C4-2B (cell line): Measurements from ENCODE around the gene P2RX7.
"Not testable (repeated sequence)": the region's sequence is repeated elsewhere in the genome, so short reads cannot be mapped to it uniquely, and the experiment has no call there.

Experiments used
- H3K27ac ChIP-seq: fragments of 450-650 bp; 2 replicates; pipeline ENCODE4 v1.5.1; 2017
- ZFX ChIP-seq: fragments of 450-650 bp; IDR thresholded peaks from 2 replicates; pipeline ENCODE4 v1.6.1; 2017
- TF ChIP-seq, protein P1 (sequence below): fragments of 450-650 bp; conservative IDR thresholded peaks from 2 replicates; pipeline ENCODE4 v1.5.1; 2017; ENCODE audit warnings: mild to moderate bottlenecking

Gene P2RX7

DNA sequence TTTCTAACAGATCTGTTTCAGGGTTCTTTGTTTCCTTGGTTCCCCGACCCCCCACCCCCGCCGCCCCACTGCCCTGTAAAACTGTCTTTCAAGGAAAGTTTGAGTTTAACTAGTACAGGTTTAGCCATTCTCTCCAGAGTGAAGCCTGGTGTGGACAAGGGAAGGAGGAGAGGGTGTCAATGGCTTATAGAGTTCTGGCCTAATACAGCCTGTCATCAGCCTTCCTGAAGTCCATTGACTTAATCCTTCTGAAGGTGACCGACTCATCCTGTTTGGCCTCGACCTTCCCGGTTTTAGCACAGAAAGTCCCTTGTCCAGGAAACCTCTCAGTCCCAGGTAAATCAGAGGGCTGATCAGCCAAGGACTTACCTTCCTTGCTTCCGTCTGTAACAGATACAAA lies 66.3 kb downstream of the P2RX7 start:
- no peak overlapping the region for H3K27ac ChIP-seq
- TF ChIP-seq, protein P1, sequence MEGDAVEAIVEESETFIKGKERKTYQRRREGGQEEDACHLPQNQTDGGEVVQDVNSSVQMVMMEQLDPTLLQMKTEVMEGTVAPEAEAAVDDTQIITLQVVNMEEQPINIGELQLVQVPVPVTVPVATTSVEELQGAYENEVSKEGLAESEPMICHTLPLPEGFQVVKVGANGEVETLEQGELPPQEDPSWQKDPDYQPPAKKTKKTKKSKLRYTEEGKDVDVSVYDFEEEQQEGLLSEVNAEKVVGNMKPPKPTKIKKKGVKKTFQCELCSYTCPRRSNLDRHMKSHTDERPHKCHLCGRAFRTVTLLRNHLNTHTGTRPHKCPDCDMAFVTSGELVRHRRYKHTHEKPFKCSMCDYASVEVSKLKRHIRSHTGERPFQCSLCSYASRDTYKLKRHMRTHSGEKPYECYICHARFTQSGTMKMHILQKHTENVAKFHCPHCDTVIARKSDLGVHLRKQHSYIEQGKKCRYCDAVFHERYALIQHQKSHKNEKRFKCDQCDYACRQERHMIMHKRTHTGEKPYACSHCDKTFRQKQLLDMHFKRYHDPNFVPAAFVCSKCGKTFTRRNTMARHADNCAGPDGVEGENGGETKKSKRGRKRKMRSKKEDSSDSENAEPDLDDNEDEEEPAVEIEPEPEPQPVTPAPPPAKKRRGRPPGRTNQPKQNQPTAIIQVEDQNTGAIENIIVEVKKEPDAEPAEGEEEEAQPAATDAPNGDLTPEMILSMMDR: no peak
- TF ChIP-seq ZFX: no peak

GRCh38 chr12:121201140-121201539 lies 68.5 kb downstream of the P2RX7 start:
- H3K27ac ChIP-seq: not testable (repeated sequence)

- no peak for TF ChIP-seq ZFX
- TF ChIP-seq, protein P1: no peak
These were observed 70.0 kb downstream of the P2RX7 start for GRCh38 chr12:121202407-121203355.

GRCh38 chr12:121203482-121203881 lies 70.8 kb downstream of the P2RX7 start:
- TF ChIP-seq, protein P1: no peak
- TF ChIP-seq ZFX: no peak

More at GRCh38 chr12:121202407-121203355, 70.0 kb downstream of the P2RX7 start:
- H3K27ac ChIP-seq: no peak overlapping the region

GRCh38 chr12:121205491-121205890 lies 72.8 kb downstream of the P2RX7 start:
- no peak overlapping the region for H3K27ac ChIP-seq
- TF ChIP-seq, protein P1: no peak
- TF ChIP-seq ZFX: no peak

More at GRCh38 chr12:121203482-121203881, 70.8 kb downstream of the P2RX7 start:
- H3K27ac ChIP-seq: no peak overlapping the region

- not testable (repeated sequence) for H3K27ac ChIP-seq
These were observed 75.9 kb downstream of the P2RX7 start for GRCh38 chr12:121208571-121208970.

DNA sequence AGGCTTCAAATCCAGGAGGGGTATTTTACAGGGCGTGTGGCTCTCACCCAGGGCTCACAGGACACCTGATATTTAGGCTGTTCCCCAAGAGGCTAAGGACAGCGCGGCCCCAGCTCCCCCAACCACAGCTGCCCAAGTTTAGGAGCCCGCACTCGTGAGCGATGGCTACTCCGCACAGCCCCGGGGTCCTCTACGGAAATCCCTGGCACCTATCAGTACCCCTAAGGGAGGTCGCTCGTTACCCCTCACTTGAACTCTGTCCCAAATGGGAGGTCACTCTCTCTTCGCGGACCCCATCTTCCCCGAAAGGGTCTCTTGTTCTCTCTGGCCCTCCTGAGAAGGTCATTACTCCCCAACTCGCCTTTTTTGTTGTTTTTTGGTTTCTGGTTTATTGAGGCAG lies 76.5 kb downstream of the P2RX7 start:
- no peak overlapping the region; the same call in 1 of the 2 replicates for H3K27ac ChIP-seq
- TF ChIP-seq, protein P1: no peak

- peak within 1 kb of the TSS; percentile 84 for H3K27ac ChIP-seq
- TF ChIP-seq, protein P1: peak; percentile 54
- peak; percentile 88 for TF ChIP-seq ZFX
These were observed 77.2 kb downstream of the P2RX7 start, which contains the start of gene P2RX4 for GRCh38 chr12:121209624-121210572. TSS of gene P2RX4 (plus strand) at chr12:121210129. CDS start at chr12:121210165, 36 bp downstream.
